ENCODE data around the gene TARBP1. TPM values are rescaled to one million over a fixed set of nuclear protein-coding genes. Genes with fewer than 3 reads are reported as not detected.
A peak's percentile ranks its signal among the peaks of the same experiment; 100 is the strongest.

TARBP1 gene
- total RNA-seq, 1 donor from 2014 or later, result 11.2 TPM

- no peaks in the 10 kb centered on the region for H3K36me3 Mint-ChIP-seq (ENCODE audit: low read depth)
- DNase-seq (ENCODE audit: low spot score), result no peak
- no peak overlapping the region for H3K4me3 Mint-ChIP-seq (ENCODE audit: unreplicated experiment)
- H3K27me3 Mint-ChIP-seq (ENCODE audit: low read depth), result no peaks in the 10 kb centered on the region
- H3K4me1 Mint-ChIP-seq (ENCODE audit: low read depth), result peaks cover 54% of the 10 kb centered on the region
- TF ChIP-seq, protein P1, sequence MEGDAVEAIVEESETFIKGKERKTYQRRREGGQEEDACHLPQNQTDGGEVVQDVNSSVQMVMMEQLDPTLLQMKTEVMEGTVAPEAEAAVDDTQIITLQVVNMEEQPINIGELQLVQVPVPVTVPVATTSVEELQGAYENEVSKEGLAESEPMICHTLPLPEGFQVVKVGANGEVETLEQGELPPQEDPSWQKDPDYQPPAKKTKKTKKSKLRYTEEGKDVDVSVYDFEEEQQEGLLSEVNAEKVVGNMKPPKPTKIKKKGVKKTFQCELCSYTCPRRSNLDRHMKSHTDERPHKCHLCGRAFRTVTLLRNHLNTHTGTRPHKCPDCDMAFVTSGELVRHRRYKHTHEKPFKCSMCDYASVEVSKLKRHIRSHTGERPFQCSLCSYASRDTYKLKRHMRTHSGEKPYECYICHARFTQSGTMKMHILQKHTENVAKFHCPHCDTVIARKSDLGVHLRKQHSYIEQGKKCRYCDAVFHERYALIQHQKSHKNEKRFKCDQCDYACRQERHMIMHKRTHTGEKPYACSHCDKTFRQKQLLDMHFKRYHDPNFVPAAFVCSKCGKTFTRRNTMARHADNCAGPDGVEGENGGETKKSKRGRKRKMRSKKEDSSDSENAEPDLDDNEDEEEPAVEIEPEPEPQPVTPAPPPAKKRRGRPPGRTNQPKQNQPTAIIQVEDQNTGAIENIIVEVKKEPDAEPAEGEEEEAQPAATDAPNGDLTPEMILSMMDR (IDR thresholded peaks at IDR 0.05), result no peak
- no peaks in the 10 kb centered on the region for H3K9me3 Mint-ChIP-seq (ENCODE audit: low read depth)
- H3K27ac Mint-ChIP-seq (ENCODE audit: unreplicated experiment), result peak overlapping the region; percentile 30
Measured at GRCh38 chr1:234503193-234504050, 24.4 kb upstream of the TARBP1 start.

DNA sequence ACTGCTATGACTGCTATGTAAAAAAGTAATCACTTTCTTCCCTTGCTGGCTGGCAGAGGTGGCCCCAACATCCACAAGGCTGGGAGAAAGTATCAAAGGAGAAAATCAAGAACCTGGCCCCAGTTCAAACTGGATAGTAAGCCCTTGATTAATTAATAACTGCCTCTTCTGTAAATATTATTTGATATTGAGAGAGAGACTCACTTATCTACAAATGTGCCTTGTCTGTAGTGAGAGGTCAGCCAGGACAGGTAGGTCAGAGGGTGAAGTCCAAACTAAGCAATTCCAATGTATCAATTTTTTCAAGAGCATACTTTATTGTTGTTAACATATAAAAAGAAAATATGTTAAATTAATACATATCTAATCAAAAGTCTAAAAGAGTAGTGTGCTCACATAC, 23.8 kb upstream of the TARBP1 start:
- H3K4me3 Mint-ChIP-seq (ENCODE audit: unreplicated experiment), result no peak overlapping the region
- TF ChIP-seq, protein P1 (IDR thresholded peaks at IDR 0.05), result no peak
- H3K9me3 Mint-ChIP-seq (ENCODE audit: low read depth), result no peaks in the 10 kb centered on the region
- no peak overlapping the region for H3K27ac Mint-ChIP-seq (ENCODE audit: unreplicated experiment)
- no peak for DNase-seq (ENCODE audit: low spot score)
- no peaks in the 10 kb centered on the region for H3K27me3 Mint-ChIP-seq (ENCODE audit: low read depth)
- H3K36me3 Mint-ChIP-seq (ENCODE audit: low read depth), result no peaks in the 10 kb centered on the region
- H3K4me1 Mint-ChIP-seq (ENCODE audit: low read depth), result peaks cover 54% of the 10 kb centered on the region

DNA sequence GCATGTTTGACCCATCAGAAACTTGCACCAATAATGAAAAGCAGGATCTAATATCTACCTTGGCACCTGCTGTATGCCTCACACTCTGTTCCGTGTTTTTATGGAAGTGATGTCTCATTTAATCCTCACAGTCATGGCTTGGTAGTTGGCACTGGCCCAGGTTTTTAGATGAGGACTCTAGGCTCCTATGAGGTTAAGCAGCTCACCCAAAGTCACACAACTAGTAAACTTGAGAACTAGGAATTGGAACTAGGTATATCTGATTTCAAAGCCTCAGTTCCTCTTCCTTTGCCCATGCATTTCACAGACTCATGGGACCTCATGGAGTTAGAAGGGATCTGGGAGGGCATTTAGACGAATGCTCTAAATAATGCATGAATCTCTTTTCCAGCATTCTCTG, 21.3 kb upstream of the TARBP1 start:
- Mint-ChIP-seq H3K27ac (ENCODE audit: unreplicated experiment) (no peak overlapping the region), H3K36me3 (ENCODE audit: low read depth) (no peaks in the 10 kb centered on the region), H3K27me3 (ENCODE audit: low read depth) (no peaks in the 10 kb centered on the region), H3K4me3 (ENCODE audit: unreplicated experiment) (no peak overlapping the region), H3K4me1 (ENCODE audit: low read depth) (peaks cover 53% of the 10 kb centered on the region), H3K9me3 (ENCODE audit: low read depth) (no peaks in the 10 kb centered on the region)
- no peak for DNase-seq (ENCODE audit: low spot score)
- TF ChIP-seq, protein P1 (IDR thresholded peaks at IDR 0.05), result no peak

- DNase-seq (ENCODE audit: low spot score), result no peak
- H3K4me1 Mint-ChIP-seq (ENCODE audit: low read depth), result peaks cover 53% of the 10 kb centered on the region
- TF ChIP-seq, protein P1 (IDR thresholded peaks at IDR 0.05), result no peak
- peak overlapping the region; percentile 87 for H3K27ac Mint-ChIP-seq (ENCODE audit: unreplicated experiment)
- H3K4me3 Mint-ChIP-seq (ENCODE audit: unreplicated experiment), result no peak overlapping the region
- no peaks in the 10 kb centered on the region for H3K9me3 Mint-ChIP-seq (ENCODE audit: low read depth)
- no peaks in the 10 kb centered on the region for H3K36me3 Mint-ChIP-seq (ENCODE audit: low read depth)
- no peaks in the 10 kb centered on the region for H3K27me3 Mint-ChIP-seq (ENCODE audit: low read depth)
Measured at GRCh38 chr1:234499943-234500245, 20.9 kb upstream of the TARBP1 start.

DNA sequence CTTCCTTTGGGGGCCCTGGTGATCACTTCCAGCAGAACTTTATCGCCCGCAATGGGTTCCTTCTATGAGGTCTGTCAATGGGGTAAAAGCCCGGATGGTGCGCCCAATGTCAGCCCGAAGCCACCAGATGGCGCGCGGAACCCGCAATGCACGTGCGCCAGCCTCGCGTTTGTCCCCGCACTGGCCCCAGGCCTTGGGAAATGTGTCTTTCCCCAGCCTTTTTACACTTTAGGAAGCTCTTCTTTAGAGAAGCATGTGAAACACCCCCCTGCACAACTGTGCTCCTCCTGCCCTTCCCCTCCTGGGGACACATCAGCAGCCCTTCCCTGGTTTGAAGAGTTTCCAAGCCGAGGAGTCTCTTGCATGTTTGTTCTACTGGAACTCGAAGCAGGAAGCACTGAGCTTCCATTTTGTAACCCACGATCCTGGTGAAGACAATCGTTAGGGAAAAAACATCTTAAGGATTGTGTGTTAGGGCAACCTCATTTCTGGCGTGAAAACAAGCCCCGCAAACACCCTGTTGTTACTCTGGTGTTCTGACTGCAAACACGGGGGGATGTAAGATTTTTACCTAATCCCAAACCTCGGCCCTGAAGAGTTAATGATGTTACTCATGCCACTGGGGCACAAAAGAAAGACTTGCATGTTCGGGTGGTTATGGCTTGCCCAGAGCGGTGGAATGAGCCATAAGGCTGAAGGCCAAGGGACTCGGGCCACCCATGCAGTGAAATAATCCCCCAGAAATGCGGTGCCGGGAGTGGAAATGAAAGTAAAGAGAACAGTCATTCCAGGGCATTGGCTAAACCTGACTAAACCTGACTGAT, 20.4 kb upstream of the TARBP1 start:
- H3K36me3 Mint-ChIP-seq (ENCODE audit: low read depth), result no peaks in the 10 kb centered on the region
- TF ChIP-seq, protein P1 (IDR thresholded peaks at IDR 0.05), result peak; percentile 98
- no peak for DNase-seq (ENCODE audit: low spot score)
- H3K4me3 Mint-ChIP-seq (ENCODE audit: unreplicated experiment), result no peak overlapping the region
- peak overlapping the region; percentile 87 for H3K27ac Mint-ChIP-seq (ENCODE audit: unreplicated experiment)
- H3K9me3 Mint-ChIP-seq (ENCODE audit: low read depth), result no peaks in the 10 kb centered on the region
- peaks cover 57% of the 10 kb centered on the region for H3K4me1 Mint-ChIP-seq (ENCODE audit: low read depth)
- H3K27me3 Mint-ChIP-seq (ENCODE audit: low read depth), result no peaks in the 10 kb centered on the region
